Measurements from ENCODE around the gene NDOR1.

DNA sequence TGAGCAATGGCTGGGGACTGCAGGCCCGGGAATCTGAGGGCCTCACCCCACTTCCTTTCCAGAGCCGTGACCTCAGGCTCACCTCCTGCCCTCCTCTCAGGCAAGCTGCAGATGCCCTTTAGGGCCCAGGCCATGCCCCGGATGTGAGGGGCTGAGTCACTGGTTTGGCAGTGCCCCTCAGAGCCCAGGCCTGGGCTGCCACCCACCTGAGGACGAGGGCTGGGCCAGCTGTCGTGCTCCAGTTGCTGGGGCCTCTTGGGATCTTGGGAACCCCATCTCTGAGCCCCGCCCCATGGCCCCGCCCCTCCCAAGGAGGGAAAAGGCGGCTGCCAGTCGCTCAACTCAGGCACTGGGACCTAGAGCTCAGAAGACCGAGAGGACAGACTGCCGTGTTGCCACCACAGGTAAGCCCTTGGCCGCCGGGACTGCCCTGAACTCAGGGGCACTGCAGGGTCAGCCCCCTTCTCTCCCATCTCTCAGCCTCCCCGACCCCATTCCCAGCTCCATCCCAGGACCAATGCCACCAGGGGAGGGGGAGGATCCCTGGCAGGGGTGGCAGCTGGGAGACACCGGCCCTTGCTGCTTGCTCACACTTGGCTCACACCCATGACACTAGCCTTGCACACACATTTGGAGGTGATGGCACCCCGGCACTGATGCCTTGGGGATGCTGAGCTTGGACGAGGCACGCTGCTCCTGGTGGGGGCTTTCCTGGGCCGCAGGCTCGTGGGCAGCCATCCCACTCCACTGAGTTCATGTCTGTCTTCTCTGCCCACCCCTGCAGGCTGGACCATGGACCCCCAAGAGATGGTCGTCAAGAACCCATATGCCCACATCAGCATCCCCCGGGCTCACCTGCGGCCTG, 19.6 kb downstream of the NDOR1 start, which contains the start of gene CYSRT1:
- TF ChIP-seq, protein P1, sequence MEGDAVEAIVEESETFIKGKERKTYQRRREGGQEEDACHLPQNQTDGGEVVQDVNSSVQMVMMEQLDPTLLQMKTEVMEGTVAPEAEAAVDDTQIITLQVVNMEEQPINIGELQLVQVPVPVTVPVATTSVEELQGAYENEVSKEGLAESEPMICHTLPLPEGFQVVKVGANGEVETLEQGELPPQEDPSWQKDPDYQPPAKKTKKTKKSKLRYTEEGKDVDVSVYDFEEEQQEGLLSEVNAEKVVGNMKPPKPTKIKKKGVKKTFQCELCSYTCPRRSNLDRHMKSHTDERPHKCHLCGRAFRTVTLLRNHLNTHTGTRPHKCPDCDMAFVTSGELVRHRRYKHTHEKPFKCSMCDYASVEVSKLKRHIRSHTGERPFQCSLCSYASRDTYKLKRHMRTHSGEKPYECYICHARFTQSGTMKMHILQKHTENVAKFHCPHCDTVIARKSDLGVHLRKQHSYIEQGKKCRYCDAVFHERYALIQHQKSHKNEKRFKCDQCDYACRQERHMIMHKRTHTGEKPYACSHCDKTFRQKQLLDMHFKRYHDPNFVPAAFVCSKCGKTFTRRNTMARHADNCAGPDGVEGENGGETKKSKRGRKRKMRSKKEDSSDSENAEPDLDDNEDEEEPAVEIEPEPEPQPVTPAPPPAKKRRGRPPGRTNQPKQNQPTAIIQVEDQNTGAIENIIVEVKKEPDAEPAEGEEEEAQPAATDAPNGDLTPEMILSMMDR (IDR thresholded peaks at IDR 0.05; ENCODE audit: insufficient read depth, low read length) = no peak
- TF ChIP-seq POLR2AphosphoS5 (IDR thresholded peaks at IDR 0.05; ENCODE audit: low read depth) (no peak), GABPA (IDR thresholded peaks at IDR 0.05; ENCODE audit: low read depth) (no peak), SPI1 (IDR thresholded peaks at IDR 0.05; ENCODE audit: borderline replicate concordance, low read depth) (no peak)
- TF ChIP-seq, protein P2, sequence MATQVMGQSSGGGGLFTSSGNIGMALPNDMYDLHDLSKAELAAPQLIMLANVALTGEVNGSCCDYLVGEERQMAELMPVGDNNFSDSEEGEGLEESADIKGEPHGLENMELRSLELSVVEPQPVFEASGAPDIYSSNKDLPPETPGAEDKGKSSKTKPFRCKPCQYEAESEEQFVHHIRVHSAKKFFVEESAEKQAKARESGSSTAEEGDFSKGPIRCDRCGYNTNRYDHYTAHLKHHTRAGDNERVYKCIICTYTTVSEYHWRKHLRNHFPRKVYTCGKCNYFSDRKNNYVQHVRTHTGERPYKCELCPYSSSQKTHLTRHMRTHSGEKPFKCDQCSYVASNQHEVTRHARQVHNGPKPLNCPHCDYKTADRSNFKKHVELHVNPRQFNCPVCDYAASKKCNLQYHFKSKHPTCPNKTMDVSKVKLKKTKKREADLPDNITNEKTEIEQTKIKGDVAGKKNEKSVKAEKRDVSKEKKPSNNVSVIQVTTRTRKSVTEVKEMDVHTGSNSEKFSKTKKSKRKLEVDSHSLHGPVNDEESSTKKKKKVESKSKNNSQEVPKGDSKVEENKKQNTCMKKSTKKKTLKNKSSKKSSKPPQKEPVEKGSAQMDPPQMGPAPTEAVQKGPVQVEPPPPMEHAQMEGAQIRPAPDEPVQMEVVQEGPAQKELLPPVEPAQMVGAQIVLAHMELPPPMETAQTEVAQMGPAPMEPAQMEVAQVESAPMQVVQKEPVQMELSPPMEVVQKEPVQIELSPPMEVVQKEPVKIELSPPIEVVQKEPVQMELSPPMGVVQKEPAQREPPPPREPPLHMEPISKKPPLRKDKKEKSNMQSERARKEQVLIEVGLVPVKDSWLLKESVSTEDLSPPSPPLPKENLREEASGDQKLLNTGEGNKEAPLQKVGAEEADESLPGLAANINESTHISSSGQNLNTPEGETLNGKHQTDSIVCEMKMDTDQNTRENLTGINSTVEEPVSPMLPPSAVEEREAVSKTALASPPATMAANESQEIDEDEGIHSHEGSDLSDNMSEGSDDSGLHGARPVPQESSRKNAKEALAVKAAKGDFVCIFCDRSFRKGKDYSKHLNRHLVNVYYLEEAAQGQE (IDR thresholded peaks at IDR 0.05; ENCODE audit: insufficient replicate concordance, low read depth) = no peak

All from HL-60 (cell line).